ENCODE results near the gene BPIFA2.

Gene BPIFA2

DNA sequence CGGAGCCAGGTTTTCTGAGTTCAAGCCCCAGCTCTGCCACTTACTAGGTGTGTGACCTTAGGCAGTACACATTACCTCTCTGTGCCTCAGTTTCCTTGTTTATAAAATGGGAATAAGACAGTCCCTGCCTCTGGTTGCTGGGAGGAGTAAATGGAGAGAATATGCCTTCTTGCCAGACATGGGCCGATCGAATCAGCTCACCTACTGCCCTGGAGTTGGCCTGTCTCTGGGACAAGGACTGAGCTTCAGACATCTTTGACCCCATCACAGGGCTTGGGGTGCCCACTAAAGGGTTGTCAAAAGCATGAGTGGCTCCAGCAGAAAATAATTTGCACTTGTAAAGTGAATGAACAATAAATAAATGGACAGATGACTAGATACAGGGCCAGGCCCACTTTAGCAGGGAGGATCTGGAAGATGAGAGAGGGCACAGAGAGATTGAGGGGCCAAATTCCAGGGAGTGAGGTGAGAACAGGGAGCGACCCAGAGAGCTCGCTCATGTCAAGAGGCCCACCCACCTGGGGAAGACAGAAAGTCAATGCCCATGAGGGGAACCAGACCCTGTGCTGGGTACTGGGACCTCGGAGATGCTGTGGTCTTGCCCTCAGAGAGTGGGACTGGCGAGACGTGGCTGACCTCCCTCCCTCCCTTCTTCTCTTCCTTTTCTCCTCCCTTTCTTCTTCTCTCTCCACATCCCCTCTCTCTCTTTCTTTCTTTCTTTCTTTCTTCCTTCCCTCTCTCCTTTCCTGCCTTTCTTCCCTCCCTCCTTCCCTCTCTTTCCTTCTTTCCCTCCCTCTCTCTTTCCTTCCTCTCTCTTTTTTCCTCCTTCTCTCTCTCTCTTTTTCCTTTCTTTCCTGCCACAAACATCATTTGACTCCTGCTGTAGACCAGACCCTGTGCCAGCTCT is 3.9 kb upstream of the BPIFA2 start:
- Histone ChIP-seq H3F3A (ENCODE audit: low read depth) (no peaks in the 10 kb centered on the region), H3K9me3 (ENCODE audit: insufficient read depth, low read depth, low read length) (peaks cover 13% of the 10 kb centered on the region; the same call in 1 of the 2 replicates), H2AFZ (ENCODE audit: low read length) (no peak overlapping the region), H3K4me3 (ENCODE audit: low read length, poor library complexity, severe bottlenecking) (no peak overlapping the region), H4K20me1 (ENCODE audit: insufficient read depth, low read length, poor library complexity, severe bottlenecking) (no peaks in the 10 kb centered on the region), H3K79me2 (ENCODE audit: insufficient read depth, low read length) (no peaks in the 10 kb centered on the region), H3K4me2 (ENCODE audit: low read depth, low read length, poor library complexity, severe bottlenecking) (no peak overlapping the region), H3K36me3 (ENCODE audit: insufficient read depth, low read length) (no peaks in the 10 kb centered on the region), H3K9me2 (replicated peaks; ENCODE audit: low read depth, low read length) (no peaks in the 10 kb centered on the region), H3K9ac (ENCODE audit: low read depth, low read length, poor library complexity, severe bottlenecking) (no peak overlapping the region), H3K4me1 (ENCODE audit: insufficient read depth, low read length, poor library complexity, severe bottlenecking) (no peaks in the 10 kb centered on the region), H3K27me3 (ENCODE audit: insufficient read depth, low read length, poor library complexity, severe bottlenecking) (no peaks in the 10 kb centered on the region)
- TF ChIP-seq, protein P1, sequence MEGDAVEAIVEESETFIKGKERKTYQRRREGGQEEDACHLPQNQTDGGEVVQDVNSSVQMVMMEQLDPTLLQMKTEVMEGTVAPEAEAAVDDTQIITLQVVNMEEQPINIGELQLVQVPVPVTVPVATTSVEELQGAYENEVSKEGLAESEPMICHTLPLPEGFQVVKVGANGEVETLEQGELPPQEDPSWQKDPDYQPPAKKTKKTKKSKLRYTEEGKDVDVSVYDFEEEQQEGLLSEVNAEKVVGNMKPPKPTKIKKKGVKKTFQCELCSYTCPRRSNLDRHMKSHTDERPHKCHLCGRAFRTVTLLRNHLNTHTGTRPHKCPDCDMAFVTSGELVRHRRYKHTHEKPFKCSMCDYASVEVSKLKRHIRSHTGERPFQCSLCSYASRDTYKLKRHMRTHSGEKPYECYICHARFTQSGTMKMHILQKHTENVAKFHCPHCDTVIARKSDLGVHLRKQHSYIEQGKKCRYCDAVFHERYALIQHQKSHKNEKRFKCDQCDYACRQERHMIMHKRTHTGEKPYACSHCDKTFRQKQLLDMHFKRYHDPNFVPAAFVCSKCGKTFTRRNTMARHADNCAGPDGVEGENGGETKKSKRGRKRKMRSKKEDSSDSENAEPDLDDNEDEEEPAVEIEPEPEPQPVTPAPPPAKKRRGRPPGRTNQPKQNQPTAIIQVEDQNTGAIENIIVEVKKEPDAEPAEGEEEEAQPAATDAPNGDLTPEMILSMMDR (conservative IDR thresholded peaks at IDR 0.05; ENCODE audit: low read length): no peak
- no peak for TF ChIP-seq EZH2phosphoT487 (IDR thresholded peaks at IDR 0.05; ENCODE audit: borderline replicate concordance)

DNA sequence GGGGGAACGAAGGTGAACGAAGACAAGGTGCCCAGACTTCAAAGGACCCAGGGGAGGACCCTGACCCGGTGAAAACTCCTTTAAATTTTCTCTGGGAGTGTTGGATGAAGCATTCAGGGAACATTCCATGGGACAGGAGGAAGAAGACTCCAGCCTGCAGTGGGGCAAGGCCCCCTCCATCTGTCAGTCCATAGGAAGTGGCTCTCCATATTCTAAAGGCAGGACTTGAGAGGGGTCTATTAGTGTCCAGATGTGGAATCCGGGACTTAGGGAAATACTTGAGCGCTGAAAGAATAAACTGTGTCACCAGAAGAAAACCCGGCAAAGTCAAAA is 3.2 kb upstream of the BPIFA2 start:
- H3K4me2 ChIP-seq (ENCODE audit: low read depth, low read length, poor library complexity, severe bottlenecking): no peak overlapping the region
- peaks cover 17% of the 10 kb centered on the region; the same call in 1 of the 2 replicates for H3K9me3 ChIP-seq (ENCODE audit: insufficient read depth, low read depth, low read length)
- H3K9ac ChIP-seq (ENCODE audit: low read depth, low read length, poor library complexity, severe bottlenecking): no peak overlapping the region
- no peaks in the 10 kb centered on the region for H3K4me1 ChIP-seq (ENCODE audit: insufficient read depth, low read length, poor library complexity, severe bottlenecking)
- no peaks in the 10 kb centered on the region for H3K27me3 ChIP-seq (ENCODE audit: insufficient read depth, low read length, poor library complexity, severe bottlenecking)
- H4K20me1 ChIP-seq (ENCODE audit: insufficient read depth, low read length, poor library complexity, severe bottlenecking): no peaks in the 10 kb centered on the region
- no peak overlapping the region for H2AFZ ChIP-seq (ENCODE audit: low read length)
- no peak overlapping the region for H3K4me3 ChIP-seq (ENCODE audit: low read length, poor library complexity, severe bottlenecking)
- no peaks in the 10 kb centered on the region for H3F3A ChIP-seq (ENCODE audit: low read depth)
- no peaks in the 10 kb centered on the region for H3K79me2 ChIP-seq (ENCODE audit: insufficient read depth, low read length)
- TF ChIP-seq EZH2phosphoT487 (IDR thresholded peaks at IDR 0.05; ENCODE audit: borderline replicate concordance): no peak
- TF ChIP-seq, protein P1 (conservative IDR thresholded peaks at IDR 0.05; ENCODE audit: low read length): no peak
- H3K36me3 ChIP-seq (ENCODE audit: insufficient read depth, low read length): no peaks in the 10 kb centered on the region
- no peaks in the 10 kb centered on the region for H3K9me2 ChIP-seq (replicated peaks; ENCODE audit: low read depth, low read length)

DNA sequence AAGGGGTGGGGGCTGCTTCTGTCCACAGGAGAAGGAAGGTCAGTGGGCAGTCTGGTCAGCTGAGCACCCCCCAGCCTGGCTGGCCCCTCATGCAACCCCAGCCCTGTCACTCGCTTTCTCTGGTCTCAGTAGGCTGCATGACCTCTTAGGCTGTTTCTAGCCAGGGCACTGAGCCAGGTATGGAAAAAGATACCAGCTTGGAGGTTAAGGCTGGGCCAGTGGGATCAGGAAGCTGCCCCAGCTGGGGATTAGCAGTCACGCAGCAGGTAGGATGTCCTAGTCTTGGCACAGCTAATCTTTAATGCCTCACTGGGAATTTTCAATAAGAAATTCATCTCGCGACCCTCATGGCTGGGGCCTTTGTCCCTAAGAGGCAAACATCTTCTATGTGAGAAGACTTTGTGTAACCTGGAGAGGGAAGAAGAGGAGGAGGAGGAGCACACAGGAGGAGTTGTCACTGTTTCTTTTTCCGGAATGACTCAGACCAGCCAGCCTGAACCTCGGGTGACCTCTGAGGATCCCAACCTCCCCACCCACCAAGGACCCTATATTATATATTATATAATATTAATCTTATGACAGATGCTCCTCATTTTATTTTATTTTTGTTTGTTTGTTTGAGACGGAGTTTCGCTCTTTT is 2.4 kb upstream of the BPIFA2 start:
- Histone ChIP-seq H3F3A (ENCODE audit: low read depth) (no peaks in the 10 kb centered on the region), H3K4me2 (ENCODE audit: low read depth, low read length, poor library complexity, severe bottlenecking) (no peak overlapping the region), H3K4me1 (ENCODE audit: insufficient read depth, low read length, poor library complexity, severe bottlenecking) (no peaks in the 10 kb centered on the region), H3K9me2 (replicated peaks; ENCODE audit: low read depth, low read length) (no peaks in the 10 kb centered on the region), H4K20me1 (ENCODE audit: insufficient read depth, low read length, poor library complexity, severe bottlenecking) (no peaks in the 10 kb centered on the region), H3K79me2 (ENCODE audit: insufficient read depth, low read length) (no peaks in the 10 kb centered on the region), H3K9ac (ENCODE audit: low read depth, low read length, poor library complexity, severe bottlenecking) (no peak overlapping the region), H3K36me3 (ENCODE audit: insufficient read depth, low read length) (no peaks in the 10 kb centered on the region), H3K4me3 (ENCODE audit: low read length, poor library complexity, severe bottlenecking) (no peak overlapping the region), H2AFZ (ENCODE audit: low read length) (no peak overlapping the region), H3K27me3 (ENCODE audit: insufficient read depth, low read length, poor library complexity, severe bottlenecking) (no peaks in the 10 kb centered on the region), H3K9me3 (ENCODE audit: insufficient read depth, low read depth, low read length) (peaks cover 17% of the 10 kb centered on the region; the same call in 1 of the 2 replicates)
- no peak for TF ChIP-seq EZH2phosphoT487 (IDR thresholded peaks at IDR 0.05; ENCODE audit: borderline replicate concordance)
- TF ChIP-seq, protein P1 (conservative IDR thresholded peaks at IDR 0.05; ENCODE audit: low read length): no peak

Measured in Loucy (cell line).